GM19455 (cell line): ENCODE data around the gene MARS1.
"Not testable (repeated sequence)": the region's sequence is repeated elsewhere in the genome, so short reads cannot be mapped to it uniquely, and the experiment has no call there.

Source experiments
- ATAC-seq: cut with Tn5 transposase; IDR thresholded peaks from one replicate; pipeline ENCODE4 v1.9.1; 2021; ENCODE audit not compliant: unreplicated experiment

Gene MARS1

GRCh38 chr12:57515408-57515933, 27.6 kb downstream of the MARS1 start:
- ATAC-seq = no peak

- ATAC-seq = no peak
Measured at GRCh38 chr12:57515934-57516541, 28.2 kb downstream of the MARS1 start.

DNA sequence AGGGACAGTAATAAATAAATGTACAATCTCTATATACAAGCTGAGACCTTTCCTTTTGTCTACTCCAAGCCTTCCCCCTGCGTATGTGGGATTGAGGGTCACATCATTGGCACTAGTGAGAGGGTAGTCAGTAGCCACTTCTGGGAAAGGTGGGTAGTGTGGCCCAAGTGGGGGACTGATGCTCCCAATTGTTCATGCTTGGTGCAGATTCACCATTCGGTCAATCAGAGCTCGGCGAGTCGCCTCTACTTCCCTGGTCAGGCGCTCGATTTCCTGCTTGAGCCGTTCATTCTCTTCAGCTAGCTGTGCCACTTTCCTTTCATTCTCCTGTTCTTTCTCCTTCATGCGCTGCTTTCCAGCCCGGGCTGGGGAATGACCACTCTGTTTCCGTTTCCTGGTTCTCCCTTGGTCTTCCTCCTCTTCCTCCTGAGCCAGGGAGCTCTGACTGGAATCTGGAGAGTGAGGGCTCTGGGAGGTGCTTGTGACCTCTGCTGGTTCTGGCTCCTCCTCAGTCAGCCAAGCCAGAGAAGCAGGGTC, 28.8 kb downstream of the MARS1 start:
- no peak for ATAC-seq

- ATAC-seq = no peak
Measured at GRCh38 chr12:57517187-57517586, 29.3 kb downstream of the MARS1 start.

GRCh38 chr12:57517718-57518117, 29.9 kb downstream of the MARS1 start:
- not testable (repeated sequence) for ATAC-seq

DNA sequence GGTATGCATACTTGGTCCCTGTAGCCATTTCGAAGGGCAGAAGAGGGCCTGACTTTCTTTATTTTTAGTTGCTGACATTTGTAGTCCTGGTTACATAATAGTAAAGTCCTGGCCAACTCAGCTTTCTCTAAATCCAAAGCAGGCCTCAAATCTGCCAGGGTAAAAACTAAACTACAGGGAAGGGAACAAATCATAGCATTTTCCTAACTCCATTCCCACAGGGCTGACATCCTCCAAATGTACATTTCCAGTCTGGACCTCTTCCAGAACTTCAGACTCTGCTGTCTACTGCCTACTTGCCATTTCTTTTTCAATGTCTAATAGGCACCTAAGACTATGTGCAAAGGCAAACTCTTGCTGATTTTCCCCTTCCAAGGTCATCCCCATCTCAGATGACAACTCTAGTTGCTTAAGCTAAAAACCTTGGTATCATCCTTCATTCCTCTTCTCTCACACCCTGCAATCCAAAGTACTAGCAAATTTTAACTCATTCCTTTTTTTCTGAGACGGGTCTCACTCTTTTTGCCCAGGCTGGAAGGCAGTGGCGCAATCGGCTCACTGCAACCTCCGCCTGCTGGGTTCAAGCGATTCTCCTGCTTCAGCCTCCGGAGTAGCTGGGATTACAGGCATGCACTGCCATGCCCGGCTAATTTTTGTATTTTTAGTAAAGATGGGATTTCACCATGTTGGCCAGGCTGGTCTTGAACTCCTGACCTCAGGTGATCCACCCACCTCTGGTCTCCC, 30.5 kb downstream of the MARS1 start:
- no peak for ATAC-seq

- no peak for ATAC-seq
Measured at GRCh38 chr12:57518920-57519795, 31.3 kb downstream of the MARS1 start.

DNA sequence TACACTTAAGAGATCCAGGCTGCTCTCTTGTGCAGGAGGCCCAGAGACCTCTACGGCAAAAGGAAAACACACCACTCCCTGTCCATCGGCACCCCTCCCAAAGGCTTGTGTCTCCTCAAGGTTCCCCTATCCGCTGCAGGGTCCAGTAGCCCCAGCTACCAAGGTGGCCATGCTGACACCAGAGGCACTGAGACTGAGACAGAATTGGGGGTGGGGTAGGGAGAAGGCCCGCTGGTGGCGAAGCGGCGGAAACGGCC, 31.9 kb downstream of the MARS1 start:
- ATAC-seq = peak; percentile 0

DNA sequence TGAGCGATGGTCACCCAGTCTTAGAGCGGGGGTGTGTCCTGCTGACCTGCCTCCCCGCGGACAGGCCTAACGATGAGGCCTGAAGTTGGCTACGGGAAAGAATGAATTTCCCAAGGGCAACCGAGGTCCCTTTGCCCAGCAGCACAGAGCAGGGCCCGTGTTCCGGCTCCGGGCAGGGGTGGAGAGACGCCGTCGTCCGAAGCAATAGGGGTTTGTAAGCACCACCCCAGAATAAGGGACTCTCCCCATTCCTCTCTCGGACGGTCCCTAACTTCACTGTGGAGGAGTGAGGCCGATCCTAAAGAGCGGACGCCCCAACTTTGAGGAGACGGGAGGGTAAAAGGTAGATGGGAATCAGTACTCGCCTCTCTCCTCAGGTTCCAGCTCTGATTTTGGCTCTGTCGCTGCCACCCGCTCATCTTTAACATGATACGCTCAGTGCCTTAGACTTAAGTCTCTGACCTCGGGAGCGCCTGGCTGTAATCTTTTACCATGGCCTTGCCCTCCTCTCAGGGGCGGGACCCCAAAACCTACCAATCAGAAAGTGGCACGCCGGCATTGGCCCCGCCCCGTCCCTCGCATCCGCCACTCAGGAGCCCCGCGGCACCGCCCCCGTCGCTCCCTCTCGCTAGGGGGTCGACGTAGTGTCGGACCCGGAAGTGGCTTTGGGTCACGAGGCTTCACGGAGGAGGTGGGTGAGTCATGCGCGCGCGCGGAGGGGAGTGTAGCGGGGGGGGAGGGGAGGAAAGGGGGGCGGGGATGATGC, 32.4 kb downstream of the MARS1 start, which contains the start of gene DDIT3:
Gene DDIT3 (minus strand): TSS at position 462 of the 766 bp plus-strand sequence. CDS start 3,108 bp downstream, outside the sequence.
- peak; percentile 73 for ATAC-seq

DNA sequence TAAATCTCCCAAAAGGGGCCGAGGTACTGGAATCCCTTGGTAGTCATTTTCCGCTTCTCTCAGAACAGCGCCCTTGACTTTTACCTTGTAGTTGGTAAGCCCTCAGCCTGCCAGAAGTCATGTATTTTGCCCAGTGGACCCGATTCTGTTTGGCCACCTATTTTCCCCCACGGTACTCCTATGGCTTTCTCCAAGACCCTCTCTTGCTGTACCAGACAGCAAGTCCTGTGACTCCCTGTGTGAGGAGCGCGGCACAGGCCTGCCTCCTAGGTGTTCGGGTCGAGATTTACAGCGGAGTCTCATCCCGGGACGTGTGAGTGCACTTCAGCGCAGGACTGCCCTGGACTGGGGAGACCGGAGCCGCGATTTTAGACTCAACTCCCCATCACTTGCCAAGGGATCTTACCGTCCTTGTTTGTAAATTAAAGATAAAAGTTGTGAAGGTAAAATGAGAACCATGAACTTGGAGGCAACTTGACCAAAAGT, 33.7 kb downstream of the MARS1 start:
- no peak for ATAC-seq

DNA sequence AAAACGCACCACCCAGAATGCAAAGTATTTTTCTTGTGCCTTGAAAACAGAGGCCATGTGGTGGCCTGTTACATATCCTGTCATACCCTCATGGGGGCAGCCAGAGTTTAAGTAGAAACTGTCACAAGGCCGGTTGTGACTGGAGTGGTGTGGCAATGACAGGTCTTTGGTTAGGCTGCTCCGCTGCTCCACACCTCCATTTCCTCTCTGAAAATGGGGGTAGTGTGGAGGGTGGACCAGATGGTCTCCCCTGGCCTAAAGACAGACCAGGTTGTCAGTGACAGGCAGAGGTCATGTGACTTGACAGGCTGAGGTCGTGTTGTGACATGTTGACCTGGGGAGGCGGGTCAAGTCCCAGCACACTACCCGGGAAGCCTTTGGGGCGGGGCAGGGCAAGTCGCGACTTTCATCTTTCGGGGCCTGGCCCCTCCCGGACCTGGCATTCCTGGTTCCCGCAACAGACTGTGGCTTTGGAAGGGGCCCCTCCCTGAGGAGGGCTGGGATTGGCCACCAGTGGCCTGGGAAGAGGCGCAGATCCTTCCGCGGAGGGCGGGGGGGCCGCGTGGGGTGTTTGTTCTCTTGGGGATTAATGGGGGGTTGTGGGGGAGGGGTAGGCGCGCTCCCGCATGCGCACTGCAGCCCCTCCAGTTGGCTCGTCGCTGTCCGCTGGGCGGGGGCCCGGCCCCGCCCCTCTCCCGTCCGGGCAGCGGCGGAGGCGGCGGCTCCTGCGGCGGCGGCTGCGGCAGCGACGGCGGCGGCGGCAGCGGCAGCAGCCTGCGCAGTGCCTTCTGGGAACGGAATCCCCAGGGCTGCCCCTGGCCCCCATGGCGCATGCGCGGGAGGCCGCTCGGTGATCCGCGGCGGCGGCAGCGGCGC, 34.4 kb downstream of the MARS1 start, which contains the start of gene MBD6:
Gene MBD6 (plus strand): TSS at position 814 of the 876 bp plus-strand sequence. CDS start 1,480 bp downstream, outside the sequence.
- ATAC-seq = peak; percentile 48

GRCh38 chr12:57522887-57523705, 35.2 kb downstream of the MARS1 start:
- ATAC-seq = no peak

DNA sequence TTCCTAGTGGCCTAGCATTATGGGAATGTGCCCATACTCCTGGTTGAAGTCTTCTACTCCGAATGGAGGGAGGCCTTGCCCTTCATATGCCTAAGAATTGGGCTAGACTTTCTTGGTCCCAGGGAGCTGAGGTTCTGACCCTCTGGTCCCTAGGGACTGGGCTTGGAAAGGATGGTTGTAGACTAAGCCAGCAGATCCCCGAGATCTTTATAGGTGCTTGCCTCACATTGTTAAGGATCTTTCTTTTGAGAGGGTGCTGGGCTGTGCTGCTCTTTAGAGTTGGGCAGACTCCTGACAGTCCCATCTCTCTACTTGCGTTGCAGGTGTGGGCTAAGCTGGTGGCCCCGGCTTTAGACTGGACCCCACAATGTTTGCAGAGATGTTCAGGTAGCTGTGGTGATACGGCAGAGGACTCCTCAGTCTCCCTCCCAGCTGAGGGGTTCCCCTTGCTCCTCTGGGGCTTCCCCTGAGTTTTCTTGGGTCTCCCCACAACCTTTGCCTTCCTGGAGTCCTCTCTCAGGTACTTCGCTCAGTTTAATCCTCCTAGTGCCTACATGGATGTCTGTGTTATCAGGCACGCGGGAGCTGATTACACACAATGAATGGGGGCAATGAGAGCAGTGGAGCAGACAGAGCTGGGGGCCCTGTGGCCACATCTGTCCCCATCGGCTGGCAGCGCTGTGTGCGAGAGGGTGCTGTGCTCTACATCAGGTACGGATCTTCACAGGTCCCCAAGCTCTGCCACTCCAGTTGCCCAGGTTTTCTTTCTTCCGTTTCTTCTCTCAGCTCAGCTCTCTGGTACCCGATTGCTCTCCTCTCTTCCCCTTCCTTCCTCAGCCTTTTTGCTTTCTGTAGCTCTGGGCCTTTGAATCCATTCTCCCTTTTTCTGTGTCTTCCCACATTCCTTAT, 36.1 kb downstream of the MARS1 start:
- ATAC-seq = no peak

GRCh38 chr12:57524814-57525614, 37.1 kb downstream of the MARS1 start:
- no peak for ATAC-seq

- ATAC-seq = no peak
Measured at GRCh38 chr12:57525615-57526383, 37.9 kb downstream of the MARS1 start.
